IPS-11a (cell line): ENCODE results near the gene HOMER1.
"Not testable (repeated sequence)": the region's sequence is repeated elsewhere in the genome, so short reads cannot be mapped to it uniquely, and the experiment has no call there.

Experiments used
- H3K4me3 ChIP-seq: one replicate; pipeline ENCODE4 v1.5.1; 2013; ENCODE audit warnings: low read depth, low read length, control low read depth

Gene HOMER1

GRCh38 chr5:79423296-79423695, 90.6 kb downstream of the HOMER1 start:
- H3K4me3 ChIP-seq, result no peak overlapping the region

GRCh38 chr5:79420248-79420647, 93.7 kb downstream of the HOMER1 start:
- no peak overlapping the region for H3K4me3 ChIP-seq

- no peak overlapping the region for H3K4me3 ChIP-seq
These were observed 95.7 kb downstream of the HOMER1 start for GRCh38 chr5:79418276-79418675.

GRCh38 chr5:79417495-79417894, 96.4 kb downstream of the HOMER1 start:
- no peak overlapping the region for H3K4me3 ChIP-seq

GRCh38 chr5:79416499-79416898, 97.4 kb downstream of the HOMER1 start:
- no peak overlapping the region for H3K4me3 ChIP-seq

- H3K4me3 ChIP-seq, result no peak overlapping the region
These were observed 100.8 kb downstream of the HOMER1 start for GRCh38 chr5:79413112-79413511.

GRCh38 chr5:79408028-79408427, 105.9 kb downstream of the HOMER1 start:
- no peak overlapping the region for H3K4me3 ChIP-seq

- H3K4me3 ChIP-seq, result no peak overlapping the region
These were observed 106.3 kb downstream of the HOMER1 start for GRCh38 chr5:79407591-79407990.

- no peak overlapping the region for H3K4me3 ChIP-seq
These were observed 112.7 kb downstream of the HOMER1 start for GRCh38 chr5:79401216-79401615.

- H3K4me3 ChIP-seq, result no peak overlapping the region
These were observed 114.9 kb downstream of the HOMER1 start for GRCh38 chr5:79399046-79399445.

- H3K4me3 ChIP-seq, result no peak overlapping the region
These were observed 116.9 kb downstream of the HOMER1 start for GRCh38 chr5:79397080-79397479.

- no peak overlapping the region for H3K4me3 ChIP-seq
These were observed 117.7 kb downstream of the HOMER1 start for GRCh38 chr5:79396265-79396664.

GRCh38 chr5:79395296-79395695, 118.6 kb downstream of the HOMER1 start:
- H3K4me3 ChIP-seq, result no peak overlapping the region

- H3K4me3 ChIP-seq, result no peak overlapping the region
These were observed 121.2 kb downstream of the HOMER1 start for GRCh38 chr5:79392776-79393175.

GRCh38 chr5:79386679-79387078, 127.3 kb downstream of the HOMER1 start:
- H3K4me3 ChIP-seq, result no peak overlapping the region

GRCh38 chr5:79385126-79385525, 128.8 kb downstream of the HOMER1 start:
- not testable (repeated sequence) for H3K4me3 ChIP-seq

- no peak overlapping the region for H3K4me3 ChIP-seq
These were observed 135.3 kb downstream of the HOMER1 start for GRCh38 chr5:79378510-79379186.

- H3K4me3 ChIP-seq, result no peak overlapping the region
These were observed 156.5 kb downstream of the HOMER1 start for GRCh38 chr5:79357398-79357797.

GRCh38 chr5:79349881-79350280, 164.1 kb downstream of the HOMER1 start:
- H3K4me3 ChIP-seq, result no peak overlapping the region

GRCh38 chr5:79349047-79349446, 164.9 kb downstream of the HOMER1 start:
- H3K4me3 ChIP-seq, result no peak overlapping the region

- H3K4me3 ChIP-seq, result no peak overlapping the region
These were observed 167.5 kb downstream of the HOMER1 start for GRCh38 chr5:79346420-79346824.

- H3K4me3 ChIP-seq, result no peak overlapping the region
These were observed 179.9 kb downstream of the HOMER1 start for GRCh38 chr5:79333852-79334557.

- no peak overlapping the region for H3K4me3 ChIP-seq
These were observed 183.9 kb downstream of the HOMER1 start for GRCh38 chr5:79330071-79330470.
